Naive thymus-derived CD4-positive, alpha-beta T cell (primary cell): ENCODE results near the gene CHRNB2. TPM values are rescaled to one million over a fixed set of nuclear protein-coding genes. Genes with fewer than 3 reads are reported as not detected.
A peak's percentile ranks its signal among the peaks of the same experiment; 100 is the strongest.

ENCODE experiments used
- ATAC-seq: fragments of 150-1000 bp; cut with Tn5 transposase; 2 replicates; pipeline ENCODE4 v1.10.0; 2021; ENCODE audit warnings: mild to moderate bottlenecking, moderate library complexity
- CTCF ChIA-PET: fragments of 350-600 bp; sonication (Branson Sonifier 250); formaldehyde crosslinking; loops from one replicate; lab custom pipeline; 2021; ENCODE audit warnings: antibody characterized with exemption; lab: Charles Lee
- POLR2A ChIA-PET: fragments of 350-600 bp; sonication (Branson Sonifier 250); formaldehyde crosslinking; loops from one replicate; lab custom pipeline; 2021; ENCODE audit warnings: antibody characterized with exemption, inconsistent platforms; lab: Charles Lee
- DNase-seq, 9 donors: peaks; one replicate each; pipeline versions ENCODE4 v3.0.0 to v3.0.0-alpha.2; 2020 to 2022; ENCODE audit warnings: mixed read lengths in 1 of 9
- H3K27ac ChIP-seq: one replicate; pipeline ENCODE4 v1.7.0; 2013; ENCODE audit warnings: mild to moderate bottlenecking, low read depth, low read length, moderate library complexity
- H3K27me3 ChIP-seq, 2 donors: one replicate each; pipeline ENCODE4 v1.7.0; 2013; ENCODE audit warnings: low read length in 2 of 2, mild to moderate bottlenecking in 2 of 2, moderate library complexity in 2 of 2; ENCODE audit not compliant: control insufficient read depth in 2 of 2, insufficient read depth in 2 of 2
- H3K36me3 ChIP-seq, 3 experiments: 1 replicate in 2 of 3; 2 replicates in 1 of 3; pipeline ENCODE4 v1.7.0; 2013; ENCODE audit warnings: low read length in 3 of 3, mild to moderate bottlenecking in 3 of 3, moderate library complexity in 1 of 3; ENCODE audit not compliant: insufficient read depth in 3 of 3, control insufficient read depth in 2 of 3
- H3K4me1 ChIP-seq, 2 donors: one replicate each; pipeline ENCODE4 v1.7.0; 2013; ENCODE audit warnings: low read length in 2 of 2, mild to moderate bottlenecking in 2 of 2, moderate library complexity in 1 of 2; ENCODE audit not compliant: control insufficient read depth in 2 of 2, insufficient read depth in 2 of 2
- H3K4me3 ChIP-seq: 2 replicates; pipeline ENCODE4 v1.7.0; 2013; ENCODE audit warnings: mild to moderate bottlenecking, low read length
- H3K9me3 ChIP-seq, 3 experiments: 1 replicate in 2 of 3; 2 replicates in 1 of 3; pipeline ENCODE4 v1.7.0; 2013; ENCODE audit warnings: low read length in 3 of 3; ENCODE audit not compliant: control insufficient read depth in 2 of 3
- H3K27ac Mint-ChIP-seq, 9 donors: one replicate each; pipeline ENCODE4 v1.8.0; 2020 to 2022; ENCODE audit warnings: mixed read lengths in 9 of 9, mild to moderate bottlenecking in 8 of 9, moderate library complexity in 5 of 9, inconsistent platforms in 2 of 9
- H3K27me3 Mint-ChIP-seq, 5 donors: one replicate each; pipeline ENCODE4 v1.8.0; 2021 to 2022; ENCODE audit warnings: mixed read lengths in 5 of 5, mild to moderate bottlenecking in 1 of 5
- H3K36me3 Mint-ChIP-seq, 5 donors: one replicate each; pipeline ENCODE4 v1.8.0; 2020 to 2022; ENCODE audit warnings: mixed read lengths in 5 of 5, mild to moderate bottlenecking in 3 of 5, inconsistent platforms in 1 of 5
- H3K4me1 Mint-ChIP-seq, 7 donors: one replicate each; pipeline ENCODE4 v1.8.0; 2020 to 2022; ENCODE audit warnings: mixed read lengths in 7 of 7, mild to moderate bottlenecking in 3 of 7, inconsistent platforms in 1 of 7
- H3K4me3 Mint-ChIP-seq, 10 donors: one replicate each; pipeline ENCODE4 v1.8.0; 2020 to 2022; ENCODE audit warnings: mild to moderate bottlenecking in 10 of 10, mixed read lengths in 10 of 10, moderate library complexity in 6 of 10, inconsistent platforms in 2 of 10
- H3K9me3 Mint-ChIP-seq, 11 donors: one replicate each; pipeline ENCODE4 v1.8.0; 2020 to 2022; ENCODE audit warnings: mixed read lengths in 11 of 11, mild to moderate bottlenecking in 4 of 11, inconsistent platforms in 1 of 11, moderate library complexity in 1 of 11
- intact Hi-C, 2 donors: fragments of 100-400 bp; cut with micrococcal nuclease; formaldehyde crosslinking; loops; one replicate each; pipeline ENCODE4 v1.15.1; 2023
- polyA plus RNA-seq, 2 donors: library from polyadenylated mRNA; unstranded; fragments of 300-500 nt; fragmentation: Illumina TruSeq; gene quantifications; one replicate each; pipeline ENCODE4 v1.2.3, GENCODE V29; 2021
- total RNA-seq, 6 experiments: library from RNA in 5 of 6; stranded (reverse) in 5 of 6; gene quantifications; 1 replicate in 5 of 6; 2 replicates in 1 of 6; pipeline ENCODE4 v1.2.3 and lab custom pipeline; 2021 to 2026

Gene CHRNB2
- total and polyA plus RNA-seq, 7 experiments from 2014 or later = not detected

GRCh38 chr1:154629061-154629674 lies 61.6 kb downstream of the CHRNB2 start:
- peaks cover 10 to 15% of the 10 kb centered on the region in 2 donors for H3K4me1 ChIP-seq
- peak overlapping the region; percentile 99 for H3K27ac ChIP-seq
- H3K27ac Mint-ChIP-seq = peak overlapping the region; percentile 88 to 100 (median 99)
- no peaks in the 10 kb centered on the region for H3K27me3 ChIP-seq
- ChIA-PET POLR2A (interaction anchor here (0.5 to 2.0 kb wide), 5 partner anchors 18 to 934 kb away, joined by 3 to 7 read pairs (median 5); partner anchors contain the start of gene ADAR), CTCF (no interaction called here)
- peaks cover 0 to 25% (median 13%) of the 10 kb centered on the region in 5 donors for H3K27me3 Mint-ChIP-seq
- H3K9me3 Mint-ChIP-seq = peaks cover 6 to 21% (median 12%) of the 10 kb centered on the region in 11 donors
- ATAC-seq = no peak
- no peak overlapping the region for H3K4me3 ChIP-seq
- H3K36me3 ChIP-seq = peaks cover 0 to 15% (median 3%) of the 10 kb centered on the region in 3 experiments
- H3K4me3 Mint-ChIP-seq = peak overlapping the region in 9 of 10 donors; percentile 59 to 100 (median 94)
- intact Hi-C loops = loop anchor here (5.0 kb wide), 4 partner anchors 302 to 957 kb away; partner anchors contain the start of genes ATP8B2 (in 1 of the 2), EFNA4 (in 1 of the 2), ILF2 (in 1 of the 2) and UBAP2L (in 1 of the 2)
- DNase-seq = no peak
- H3K36me3 Mint-ChIP-seq = peaks cover 3 to 21% (median 12%) of the 10 kb centered on the region in 5 donors
- H3K9me3 ChIP-seq = peaks cover 0 to 7% (median 0%) of the 10 kb centered on the region in 3 experiments
- H3K4me1 Mint-ChIP-seq = peaks cover 8 to 37% (median 30%) of the 10 kb centered on the region in 7 donors

Other genes starting within 250 kb of the CHRNB2 start
- gene AQP10, start 246.7 kb upstream of the CHRNB2 start, total RNA-seq = under 1 TPM in 1 of 5 experiments, not detected in 4; 0.59 TPM
- gene AQP10, start 246.7 kb upstream of the CHRNB2 start, polyA plus RNA-seq = not detected
- 100 to 1,000 TPM; 105 to 130 (median 117) TPM for gene ATP8B2, start 242.3 kb upstream of the CHRNB2 start, total RNA-seq
- gene ATP8B2, start 242.3 kb upstream of the CHRNB2 start, polyA plus RNA-seq = 10 to 100 TPM; 49.2 to 89.4 TPM
- gene IL6R, start 162.4 kb upstream of the CHRNB2 start, total RNA-seq = 10 to 100 TPM in 4 of 5 experiments, 1 to 10 TPM in 1; 5.2 to 91.6 (median 85.6) TPM
- 10 to 100 TPM; 55.1 to 66.3 TPM for gene IL6R, start 162.4 kb upstream of the CHRNB2 start, polyA plus RNA-seq
- gene TDRD10, start 65.6 kb upstream of the CHRNB2 start, total RNA-seq = under 1 TPM in 1 of 5 experiments, not detected in 4; 0.29 TPM
- gene TDRD10, start 65.6 kb upstream of the CHRNB2 start, polyA plus RNA-seq = not detected
- gene SHE, start 65.4 kb upstream of the CHRNB2 start, total RNA-seq = not detected
- under 1 TPM in 1 of 2 donors, not detected in 1; 0.04 TPM for gene SHE, start 65.4 kb upstream of the CHRNB2 start, polyA plus RNA-seq
- 100 to 1,000 TPM in 3 of 5 experiments, 10 to 100 TPM in 2; 63.2 to 117 (median 106) TPM for gene UBE2Q1, start 9.1 kb upstream of the CHRNB2 start, total RNA-seq
- gene UBE2Q1, start 9.1 kb upstream of the CHRNB2 start, polyA plus RNA-seq = 10 to 100 TPM in 1 of 2 donors, 1 to 10 TPM in 1; 9.1 to 11.4 TPM
- 100 to 1,000 TPM; 206 to 408 (median 237) TPM for gene ADAR, start 40.4 kb downstream of the CHRNB2 start, total RNA-seq
- gene ADAR, start 40.4 kb downstream of the CHRNB2 start, polyA plus RNA-seq = 100 to 1,000 TPM; 101 to 167 TPM